ENCODE data around the gene MICB.

GRCh38 chr6:31450751-31451150 is 47.2 kb upstream of the MICB start:
- no peak for TF ChIP-seq ZNF274 (IDR thresholded peaks at IDR 0.05; ENCODE audit: low read length)
- TF ChIP-seq ZNF274 (tag by site-specific recombination; IDR thresholded peaks at IDR 0.05; ENCODE audit: borderline replicate concordance), result no peak
- TF ChIP-seq ZNF692 (tag by site-specific recombination; IDR thresholded peaks at IDR 0.05), result no peak
- no peak for TF ChIP-seq ZNF423 (tag by site-specific recombination; IDR thresholded peaks at IDR 0.05)
- no peak for TF ChIP-seq ZBTB21 (tag by site-specific recombination; IDR thresholded peaks at IDR 0.05)
- no peak for TF ChIP-seq RBAK (tag by site-specific recombination; IDR thresholded peaks at IDR 0.05)
- TF ChIP-seq CTCF (tag by site-specific recombination; IDR thresholded peaks at IDR 0.05), result no peak
- no peak for TF ChIP-seq ZNF530 (tag by site-specific recombination; IDR thresholded peaks at IDR 0.05; ENCODE audit: low read depth)
- TF ChIP-seq ZNF830 (tag by site-specific recombination; IDR thresholded peaks at IDR 0.05; ENCODE audit: low read depth), result no peak
- TF ChIP-seq ZNF132 (tag by site-specific recombination; IDR thresholded peaks at IDR 0.05; ENCODE audit: borderline replicate concordance), result no peak
- no peak for TF ChIP-seq REST (tag by site-specific recombination; IDR thresholded peaks at IDR 0.05)
- TF ChIP-seq REPIN1 (tag by site-specific recombination; IDR thresholded peaks at IDR 0.05; ENCODE audit: low read depth), result no peak
- no peak for TF ChIP-seq ZNF513 (tag by site-specific recombination; IDR thresholded peaks at IDR 0.05)
- no peak for TF ChIP-seq ZNF548 (tag by site-specific recombination; IDR thresholded peaks at IDR 0.05)
- no peak for TF ChIP-seq ZNF146 (tag by site-specific recombination; IDR thresholded peaks at IDR 0.05)
